WTC11 (cell line): ENCODE data around the gene ADGRL3. TPM values are rescaled to one million over a fixed set of nuclear protein-coding genes. Genes with fewer than 3 reads are reported as not detected.

Experiments
- ATAC-seq: fragments of 200-7000 bp; cut with Tn5 transposase; 2 replicates; pipeline ENCODE4 v1.10.0; 2021; ENCODE audit warnings: mild to moderate bottlenecking, moderate library complexity
- CTCF ChIA-PET: fragments of 300-600 bp; sonication (Branson Sonifier 250); formaldehyde crosslinking; loops from one replicate; lab custom pipeline; 2021; ENCODE audit warnings: antibody characterized with exemption; lab: Charles Lee
- POLR2A ChIA-PET: fragments of 350-600 bp; sonication (Branson Sonifier 250); formaldehyde crosslinking; loops from one replicate; lab custom pipeline; 2021; ENCODE audit warnings: antibody characterized with exemption; lab: Charles Lee
- DNase-seq: peaks from one replicate; pipeline ENCODE4 v3.0.0; 2021; ENCODE audit warnings: low spot score
- H3K27ac Mint-ChIP-seq: 2 replicates; pipeline ENCODE4 v1.8.0; 2021; ENCODE audit warnings: mixed read lengths
- H3K27me3 Mint-ChIP-seq: 2 replicates; pipeline ENCODE4 v1.8.0; 2021; ENCODE audit warnings: low read depth, mild to moderate bottlenecking, moderate library complexity, mixed read lengths
- H3K36me3 Mint-ChIP-seq: 2 replicates; pipeline ENCODE4 v1.8.0; 2021; ENCODE audit warnings: mixed read lengths
- H3K4me1 Mint-ChIP-seq: 2 replicates; pipeline ENCODE4 v1.8.0; 2022; ENCODE audit warnings: mixed read lengths
- H3K4me3 Mint-ChIP-seq: 2 replicates; pipeline ENCODE4 v1.8.0; 2021; ENCODE audit warnings: mild to moderate bottlenecking, moderate library complexity, mixed read lengths
- H3K9me3 Mint-ChIP-seq: 2 replicates; pipeline ENCODE4 v1.8.0; 2021; ENCODE audit warnings: mixed read lengths
- AFF4 ChIP-seq: sonication (generic); formaldehyde crosslinking; IDR thresholded peaks from 2 replicates; pipeline ENCODE4 v1.8.1; 2023; ENCODE audit warnings: mild to moderate bottlenecking, missing genetic modification reagents, borderline replicate concordance
- ATF6 ChIP-seq: sonication (generic); formaldehyde crosslinking; IDR thresholded peaks from 2 replicates; pipeline ENCODE4 v1.8.1; 2023; ENCODE audit warnings: mild to moderate bottlenecking, missing genetic modification reagents
- CDX4 ChIP-seq: fragments of 250-450 bp; sonication (Bioruptor Pico); IDR thresholded peaks from 2 replicates; pipeline ENCODE4 v1.9.0; 2021; ENCODE audit warnings: moderate library complexity, mild to moderate bottlenecking, inconsistent platforms, borderline replicate concordance
- FOXP1 ChIP-seq: sonication (generic); formaldehyde crosslinking; IDR thresholded peaks from 2 replicates; pipeline ENCODE4 v1.8.0; 2022; ENCODE audit warnings: missing genetic modification reagents, mild to moderate bottlenecking, moderate library complexity, borderline replicate concordance
- GABPB1 ChIP-seq: sonication (generic); formaldehyde crosslinking; IDR thresholded peaks from 2 replicates; pipeline ENCODE4 v1.8.1; 2023; ENCODE audit warnings: mild to moderate bottlenecking, missing genetic modification reagents
- GRHL2 ChIP-seq: fragments of 250-450 bp; sonication (Bioruptor Pico); IDR thresholded peaks from 2 replicates; pipeline ENCODE4 v1.8.0; 2022; ENCODE audit warnings: mild to moderate bottlenecking, moderate library complexity; ENCODE audit not compliant: insufficient replicate concordance, severe bottlenecking
- IRF1 ChIP-seq: sonication (generic); formaldehyde crosslinking; IDR thresholded peaks from 2 replicates; pipeline ENCODE4 v1.8.0; 2023; ENCODE audit warnings: missing genetic modification reagents
- PRDM15 ChIP-seq: sonication (generic); formaldehyde crosslinking; IDR thresholded peaks from 2 replicates; pipeline ENCODE4 v1.8.0; 2022; ENCODE audit warnings: missing genetic modification reagents
- RORB ChIP-seq: fragments of 250-450 bp; sonication (Bioruptor Pico); IDR thresholded peaks from 2 replicates; pipeline ENCODE4 v1.9.0; 2021; ENCODE audit warnings: mild to moderate bottlenecking
- SMAD4 ChIP-seq: sonication (generic); formaldehyde crosslinking; IDR thresholded peaks from 2 replicates; pipeline ENCODE4 v1.8.0; 2022; ENCODE audit warnings: mild to moderate bottlenecking, missing genetic modification reagents
- ZBTB21 ChIP-seq: sonication (generic); formaldehyde crosslinking; IDR thresholded peaks from 2 replicates; pipeline ENCODE4 v1.8.1; 2023; ENCODE audit warnings: mild to moderate bottlenecking, missing genetic modification reagents, borderline replicate concordance
- ZMAT4 ChIP-seq: fragments of 250-450 bp; sonication (Bioruptor Pico); IDR thresholded peaks from 2 replicates; pipeline ENCODE4 v1.9.0; 2021; ENCODE audit warnings: mild to moderate bottlenecking
- ZNF121 ChIP-seq: sonication (generic); formaldehyde crosslinking; IDR thresholded peaks from 2 replicates; pipeline ENCODE4 v1.8.0; 2023; ENCODE audit warnings: missing genetic modification reagents
- ZNF416 ChIP-seq: fragments of 250-450 bp; sonication (Bioruptor Pico); IDR thresholded peaks from 2 replicates; pipeline ENCODE4 v1.9.0; 2021; ENCODE audit warnings: mild to moderate bottlenecking, inconsistent platforms
- ZNF425 ChIP-seq: fragments of 250-450 bp; sonication (Bioruptor Pico); conservative IDR thresholded peaks from 2 replicates; pipeline ENCODE4 v1.9.0; 2021; ENCODE audit warnings: mild to moderate bottlenecking
- total RNA-seq: library from RNA; stranded (reverse); gene quantifications from 3 replicates; pipeline ENCODE4 v1.2.3, GENCODE V29; 2021

ADGRL3 gene
- total RNA-seq, 1 experiment from 2014 or later = 8.7 TPM

- peaks cover 11% of the 10 kb centered on the region for H3K4me1 Mint-ChIP-seq
- CTCF ChIA-PET = no interaction called here
Measured at GRCh38 chr4:61579786-61580185, 379.7 kb downstream of the ADGRL3 start.

More at GRCh38 chr4:61579786-61580185, 379.7 kb downstream of the ADGRL3 start:
- no peak for ATAC-seq
- TF ChIP-seq FOXP1 (CRISPR knock-in tag) = no peak
- TF ChIP-seq GABPB1 = no peak
- TF ChIP-seq RORB (CRISPR knock-in tag) = no peak
- no peak for TF ChIP-seq ATF6 (CRISPR knock-in tag)
- no peak for TF ChIP-seq ZBTB21 (CRISPR knock-in tag)
- TF ChIP-seq SMAD4 (CRISPR knock-in tag) = no peak
- no peak for TF ChIP-seq GRHL2 (CRISPR knock-in tag)
- TF ChIP-seq ZNF121 = no peak
- TF ChIP-seq ZNF416 (CRISPR knock-in tag) = no peak
- no peak for TF ChIP-seq ZNF425 (CRISPR knock-in tag)
- TF ChIP-seq CDX4 (CRISPR knock-in tag) = no peak
- TF ChIP-seq IRF1 (CRISPR knock-in tag) = no peak
- TF ChIP-seq AFF4 (CRISPR knock-in tag) = no peak
- TF ChIP-seq ZMAT4 (CRISPR knock-in tag) = no peak
- TF ChIP-seq PRDM15 = no peak
- no peak for DNase-seq
- POLR2A ChIA-PET = no interaction called here
- no peak overlapping the region for H3K4me3 Mint-ChIP-seq
- H3K27ac Mint-ChIP-seq = no peak overlapping the region
- no peaks in the 10 kb centered on the region for H3K36me3 Mint-ChIP-seq
- H3K9me3 Mint-ChIP-seq = peaks cover 7% of the 10 kb centered on the region
- H3K27me3 Mint-ChIP-seq = no peaks in the 10 kb centered on the region
